Fibroblast of lung (primary cell): ENCODE measurements around the gene BABAM2. TPM values are rescaled to one million over a fixed set of nuclear protein-coding genes. Genes with fewer than 3 reads are reported as not detected.

Experiments
- DNase-seq, 2 donors: peaks; one replicate each; pipeline versions ENCODE4 v3.0.0 to v3.0.0-alpha.2; 2010; ENCODE audit warnings: low read depth in 2 of 2
- H2AFZ ChIP-seq: 2 replicates; pipeline ENCODE4 v1.5.1; 2012; ENCODE audit warnings: low read length, control low read depth, inconsistent platforms
- H3K27ac ChIP-seq: 2 replicates; pipeline ENCODE4 v1.5.1; 2011; ENCODE audit warnings: low read length, control low read depth; ENCODE audit not compliant: insufficient read depth
- H3K27me3 ChIP-seq: 2 replicates; pipeline ENCODE4 v1.5.1; 2011; ENCODE audit warnings: mild to moderate bottlenecking, low read length; ENCODE audit not compliant: control insufficient read depth, insufficient read depth
- H3K36me3 ChIP-seq: 2 replicates; pipeline ENCODE4 v1.5.1; 2011; ENCODE audit warnings: low read length; ENCODE audit not compliant: control insufficient read depth, insufficient read depth
- H3K4me1 ChIP-seq: 2 replicates; pipeline ENCODE4 v1.5.1; 2011; ENCODE audit warnings: low read length; ENCODE audit not compliant: control insufficient read depth, insufficient read depth; ENCODE audit errors: extremely low read depth
- H3K4me2 ChIP-seq: 2 replicates; pipeline ENCODE4 v1.5.1; 2011; ENCODE audit warnings: low read length, control low read depth; ENCODE audit not compliant: insufficient read depth; ENCODE audit errors: extremely low read depth
- H3K4me3 ChIP-seq, 4 experiments: fragments of 200-600 bp in 1 of 4; sonication (generic) in 1 of 4; replicated peaks in 1 of 4; 2 replicates each; pipeline ENCODE4 v1.5.1; 2011 to 2016; ENCODE audit warnings: low read length in 4 of 4, low read depth in 3 of 4, mild to moderate bottlenecking in 3 of 4, control low read depth in 2 of 4, inconsistent platforms in 1 of 4, mixed read lengths in 1 of 4; ENCODE audit not compliant: insufficient read depth in 1 of 4; ENCODE audit errors: control extremely low read depth in 1 of 4
- H3K79me2 ChIP-seq: 2 replicates; pipeline ENCODE4 v1.5.1; 2012; ENCODE audit warnings: mild to moderate bottlenecking, low read length, inconsistent platforms; ENCODE audit not compliant: control insufficient read depth, insufficient read depth
- H3K9ac ChIP-seq: 2 replicates; pipeline ENCODE4 v1.5.1; 2011; ENCODE audit warnings: mild to moderate bottlenecking, low read length, control low read depth; ENCODE audit not compliant: insufficient read depth
- H3K9me3 ChIP-seq: 2 replicates; pipeline ENCODE4 v1.5.1; 2012; ENCODE audit warnings: low read depth, low read length; ENCODE audit not compliant: control insufficient read depth, insufficient read depth
- H4K20me1 ChIP-seq: 2 replicates; pipeline ENCODE4 v1.5.1; 2011; ENCODE audit warnings: low read length; ENCODE audit not compliant: control insufficient read depth, insufficient read depth; ENCODE audit errors: extremely low read depth
- CTCF ChIP-seq, 2 donors: IDR thresholded peaks in 1 of 2; conservative IDR thresholded peaks in 1 of 2; 1 replicate in 1 of 2; 2 replicates in 1 of 2; pipeline ENCODE4 v1.5.1; 2011 to 2012; ENCODE audit warnings: low read length in 2 of 2, control low read depth in 1 of 2, inconsistent platforms in 1 of 2, low read depth in 1 of 2, mild to moderate bottlenecking in 1 of 2
- EZH2 ChIP-seq: IDR thresholded peaks from 2 replicates; pipeline ENCODE4 v1.5.1; 2012; ENCODE audit warnings: low read length, control low read depth, mild to moderate bottlenecking; ENCODE audit errors: missing control alignments
- polyA minus RNA-seq: library from RNA; depleted of rRNA, polyadenylated mRNA; stranded (reverse); fragments of >200 nt; gene quantifications from 2 replicates; pipeline ENCODE4 v1.2.3, GENCODE V29; 2011; ENCODE audit warnings: low replicate concordance
- polyA plus RNA-seq, 2 donors: library from polyadenylated mRNA; depleted of rRNA in 1 of 2; stranded (reverse) in 1 of 2; unstranded in 1 of 2; fragments of >200 nt; gene quantifications; 2 replicates each; pipeline ENCODE4 v1.2.1, GENCODE V29; 2011 to 2012; ENCODE audit warnings: missing spikeins in 1 of 2
- total RNA-seq: library from RNA; depleted of rRNA; stranded (reverse); fragments of >200 nt; gene quantifications from 2 replicates; pipeline ENCODE4 v1.2.1, GENCODE V29; 2014

BABAM2 gene
- total RNA-seq (14.4 and 25.6 TPM in 2 replicates), polyA plus RNA-seq (31.2 and 33.4 TPM in 2 replicates), polyA minus RNA-seq (21.8 and 30.7 TPM in 2 replicates)
- 36.1 and 37.0 TPM in 2 replicates for polyA plus RNA-seq (2012)

GRCh38 chr2:27890146-27890923 lies at the start of gene BABAM2, which contains the start of gene RBKS:
Gene BABAM2, plus strand, starts transcription at chr2:27890729. Its CDS starts 3,828 bp downstream, at chr2:27894557.
Gene RBKS, minus strand, starts transcription at chr2:27890387. Its CDS starts 42 bp downstream, at chr2:27890345.
- Histone ChIP-seq H3K4me3 (peak within 1 kb of the TSS; percentile 67 to 92 (median 86)), H3K9ac (peak within 1 kb of the TSS; percentile 93), H2AFZ (peak within 1 kb of the TSS; percentile 93), H3K27ac (peak within 1 kb of the TSS; percentile 96), H3K4me1 (peaks cover 10% of the 10 kb centered on the region), H4K20me1 (no peaks in the 10 kb centered on the region), H3K27me3 (no peaks in the 10 kb centered on the region), H3K79me2 (peaks cover 6% of the 10 kb centered on the region), H3K9me3 (no peaks in the 10 kb centered on the region), H3K4me2 (peak within 1 kb of the TSS; percentile 93), H3K36me3 (no peaks in the 10 kb centered on the region)
- DNase-seq = peak; percentile 77 to 83
- TF ChIP-seq CTCF (conservative IDR thresholded peaks at IDR 0.05 in 1 of 2, IDR thresholded peaks at IDR 0.05 in 1 of 2; ENCODE audit: low read depth in 1 of 2, low read length in 2 of 2) = no peak
- no peak for TF ChIP-seq EZH2

GRCh38 chr2:27842894-27843293 lies 47.6 kb upstream of the BABAM2 start:
- Histone ChIP-seq H3K36me3 (no peaks in the 10 kb centered on the region), H4K20me1 (no peaks in the 10 kb centered on the region), H3K9me3 (no peaks in the 10 kb centered on the region), H3K27ac (no peak overlapping the region), H3K4me2 (no peak overlapping the region), H3K4me1 (no peaks in the 10 kb centered on the region), H3K27me3 (no peaks in the 10 kb centered on the region), H3K9ac (no peak overlapping the region), H3K4me3 (no peak overlapping the region), H3K79me2 (no peaks in the 10 kb centered on the region), H2AFZ (no peak overlapping the region)
- TF ChIP-seq EZH2 (no peak), CTCF (conservative IDR thresholded peaks at IDR 0.05 in 1 of 2, IDR thresholded peaks at IDR 0.05 in 1 of 2; ENCODE audit: low read depth in 1 of 2, low read length in 2 of 2) (no peak)
- DNase-seq = no peak

GRCh38 chr2:27843992-27844391 lies 46.5 kb upstream of the BABAM2 start:
- Histone ChIP-seq H3K9ac (no peak overlapping the region), H3K79me2 (no peaks in the 10 kb centered on the region), H3K4me3 (no peak overlapping the region), H3K27me3 (no peaks in the 10 kb centered on the region), H2AFZ (no peak overlapping the region), H3K36me3 (no peaks in the 10 kb centered on the region), H4K20me1 (no peaks in the 10 kb centered on the region), H3K27ac (no peak overlapping the region), H3K9me3 (no peaks in the 10 kb centered on the region), H3K4me2 (no peak overlapping the region), H3K4me1 (no peaks in the 10 kb centered on the region)
- TF ChIP-seq CTCF (conservative IDR thresholded peaks at IDR 0.05 in 1 of 2, IDR thresholded peaks at IDR 0.05 in 1 of 2; ENCODE audit: low read depth in 1 of 2, low read length in 2 of 2) (no peak), EZH2 (no peak)
- no peak for DNase-seq
